HEK293T (cell line): ENCODE measurements around the gene RTL9.

ENCODE experiments used
- CTCF ChIA-PET: fragments of 350-600 bp; formaldehyde crosslinking; extraction: SDS; loops from one replicate; lab custom pipeline; 2021; ENCODE audit warnings: antibody characterized with exemption, inconsistent platforms; lab: Yijun Ruan, JAX
- POLR2A ChIA-PET: fragments of 350-600 bp; formaldehyde crosslinking; extraction: SDS; loops from one replicate; lab custom pipeline; 2020; ENCODE audit warnings: antibody characterized with exemption, inconsistent platforms; lab: Yijun Ruan, JAX
- DNase-seq: peaks from one replicate; pipeline ENCODE4 v3.0.0; 2012; ENCODE audit warnings: mixed read lengths; ENCODE audit errors: extremely low spot score
- ARNT ChIP-seq: fragments of 450-650 bp; IDR thresholded peaks from 2 replicates; pipeline ENCODE4 v1.6.1; 2017; ENCODE audit warnings: mild to moderate bottlenecking
- BHLHE40 ChIP-seq: fragments of 450-650 bp; IDR thresholded peaks from 2 replicates; pipeline ENCODE4 v1.6.1; 2016; ENCODE audit warnings: mild to moderate bottlenecking, moderate library complexity, borderline replicate concordance
- CTBP1 ChIP-seq: fragments of 450-650 bp; IDR thresholded peaks from 2 replicates; pipeline ENCODE4 v1.6.1; 2016; ENCODE audit warnings: borderline replicate concordance
- ELF4 ChIP-seq: fragments of 450-650 bp; IDR thresholded peaks from 2 replicates; pipeline ENCODE4 v1.6.1; 2017; ENCODE audit warnings: antibody characterized with exemption
- FOXA1 ChIP-seq: fragments of 450-650 bp; IDR thresholded peaks from 2 replicates; pipeline ENCODE4 v1.6.1; 2016; ENCODE audit warnings: mild to moderate bottlenecking
- FOXK2 ChIP-seq: fragments of 450-650 bp; IDR thresholded peaks from 2 replicates; pipeline ENCODE4 v1.6.1; 2016; ENCODE audit warnings: mild to moderate bottlenecking
- FOXM1 ChIP-seq: fragments of 450-650 bp; IDR thresholded peaks from 2 replicates; pipeline ENCODE4 v1.6.1; 2017; ENCODE audit warnings: mild to moderate bottlenecking, borderline replicate concordance
- HDGF ChIP-seq: fragments of 450-650 bp; IDR thresholded peaks from 2 replicates; pipeline ENCODE4 v1.6.1; 2017; ENCODE audit warnings: antibody characterized with exemption, borderline replicate concordance
- L3MBTL2 ChIP-seq: fragments of 450-650 bp; conservative IDR thresholded peaks from 2 replicates; pipeline ENCODE4 v1.6.1; 2016; ENCODE audit warnings: mild to moderate bottlenecking
- LEF1 ChIP-seq: fragments of 450-650 bp; IDR thresholded peaks from 2 replicates; pipeline ENCODE4 v1.6.1; 2017; ENCODE audit warnings: mild to moderate bottlenecking, borderline replicate concordance
- NFRKB ChIP-seq: fragments of 450-650 bp; IDR thresholded peaks from 2 replicates; pipeline ENCODE4 v1.6.1; 2016; ENCODE audit warnings: mild to moderate bottlenecking, moderate library complexity
- SP1 ChIP-seq: fragments of 450-650 bp; IDR thresholded peaks from 2 replicates; pipeline ENCODE4 v1.6.1; 2017
- SUZ12 ChIP-seq: fragments of 450-650 bp; IDR thresholded peaks from 2 replicates; pipeline ENCODE4 v1.6.1; 2016; ENCODE audit warnings: mild to moderate bottlenecking
- TARDBP ChIP-seq: fragments of 450-650 bp; IDR thresholded peaks from 2 replicates; pipeline ENCODE4 v1.6.1; 2016
- ZNF384 ChIP-seq: fragments of 450-650 bp; IDR thresholded peaks from 2 replicates; pipeline ENCODE4 v1.6.1; 2016
- TF ChIP-seq, protein P1 (sequence below): fragments of 450-650 bp; IDR thresholded peaks from 2 replicates; pipeline ENCODE4 v1.6.1; 2016

Gene RTL9

DNA sequence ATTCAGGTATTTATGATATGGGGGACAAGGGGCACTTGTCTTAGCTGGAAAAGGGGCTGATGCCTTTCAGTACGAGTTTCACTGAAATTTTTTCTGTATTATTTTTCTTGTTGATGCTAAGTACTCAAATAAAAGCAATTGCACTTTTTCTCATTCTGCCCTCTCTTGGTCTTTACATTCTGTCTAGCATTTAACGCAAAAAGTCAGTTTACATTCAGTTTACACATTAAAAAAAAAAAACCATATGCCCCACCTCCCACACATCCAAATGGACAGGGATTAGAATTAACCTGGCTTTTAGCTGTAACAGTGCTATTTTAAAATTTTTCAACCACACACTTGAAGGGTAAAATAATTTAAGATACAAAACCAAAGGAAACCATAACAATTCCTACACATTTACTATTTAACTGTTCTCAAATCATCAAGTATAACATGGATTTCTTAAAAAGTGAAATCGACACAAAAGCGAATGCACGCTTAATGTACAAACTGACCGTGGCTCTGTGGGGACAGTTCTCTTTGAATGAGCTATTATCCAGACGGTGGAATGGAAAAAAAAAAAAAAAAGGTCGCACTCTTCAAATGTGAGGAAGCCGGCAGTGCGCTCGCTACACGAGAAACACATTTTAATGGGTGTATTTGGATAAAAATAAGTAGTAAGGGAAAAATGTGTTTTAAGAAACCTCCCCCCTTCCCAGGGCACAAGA is 42.1 kb upstream of the RTL9 start:
- TF ChIP-seq L3MBTL2 = no peak
- TF ChIP-seq ZNF384 = peak; percentile 83
- TF ChIP-seq, protein P1, sequence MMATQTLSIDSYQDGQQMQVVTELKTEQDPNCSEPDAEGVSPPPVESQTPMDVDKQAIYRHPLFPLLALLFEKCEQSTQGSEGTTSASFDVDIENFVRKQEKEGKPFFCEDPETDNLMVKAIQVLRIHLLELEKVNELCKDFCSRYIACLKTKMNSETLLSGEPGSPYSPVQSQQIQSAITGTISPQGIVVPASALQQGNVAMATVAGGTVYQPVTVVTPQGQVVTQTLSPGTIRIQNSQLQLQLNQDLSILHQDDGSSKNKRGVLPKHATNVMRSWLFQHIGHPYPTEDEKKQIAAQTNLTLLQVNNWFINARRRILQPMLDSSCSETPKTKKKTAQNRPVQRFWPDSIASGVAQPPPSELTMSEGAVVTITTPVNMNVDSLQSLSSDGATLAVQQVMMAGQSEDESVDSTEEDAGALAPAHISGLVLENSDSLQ = no peak
- TF ChIP-seq CTBP1 = no peak
- TF ChIP-seq ARNT = no peak
- TF ChIP-seq NFRKB = no peak
- TF ChIP-seq TARDBP = no peak
- no peak for TF ChIP-seq LEF1
- DNase-seq = no peak
- ChIA-PET CTCF (interaction anchor here (0.6 to 1.7 kb wide), 5 partner anchors 10 to 148 kb away, joined by 3 to 5 read pairs (median 3); no protein-coding TSS in a partner anchor), POLR2A (interaction anchor here (1.0 to 2.4 kb wide), 9 partner anchors 12 to 171 kb away, joined by 3 to 13 read pairs (median 4); no protein-coding TSS in a partner anchor)

DNA sequence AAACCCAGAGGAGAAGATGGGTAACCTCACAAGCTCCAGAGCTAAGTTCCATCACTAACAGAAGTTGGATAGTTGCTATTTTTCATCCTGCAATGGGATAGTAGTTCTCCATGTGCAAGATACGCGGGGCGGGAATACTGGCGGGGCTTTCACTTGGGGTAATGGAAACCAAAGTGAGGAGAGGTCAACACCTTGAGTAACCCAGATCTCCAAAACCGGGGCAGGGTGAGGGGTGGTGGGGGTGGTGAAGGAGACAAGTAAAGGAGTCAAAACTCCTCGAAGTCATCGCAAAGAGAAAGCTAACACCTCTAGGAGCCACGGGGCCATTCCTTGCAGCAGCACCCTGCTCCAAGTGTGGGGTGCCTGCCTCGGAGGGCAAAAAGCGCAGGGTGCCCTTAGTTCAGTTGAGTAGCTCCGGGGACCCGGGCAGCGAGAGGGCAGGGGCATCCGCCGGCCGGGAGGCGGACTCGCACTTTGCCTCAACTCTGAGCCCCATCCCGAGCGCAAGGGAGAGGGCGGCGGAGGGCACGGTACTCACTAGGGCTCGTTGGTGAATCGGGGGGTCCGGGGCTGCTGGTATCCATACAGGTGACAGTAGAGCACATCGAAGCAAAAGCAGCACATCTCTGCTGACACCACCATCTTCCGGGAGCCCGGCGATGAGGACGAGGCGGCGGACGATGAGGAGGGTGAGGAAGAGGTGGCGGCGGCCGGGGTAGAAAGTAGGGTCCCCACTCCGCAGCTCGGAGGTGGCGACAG is 41.4 kb upstream of the RTL9 start:
- ChIA-PET POLR2A (interaction anchor here (0.8 to 2.7 kb wide), 20 partner anchors 10 to 172 kb away, joined by 3 to 13 read pairs (median 3); no protein-coding TSS in a partner anchor), CTCF (interaction anchor here (0.9 to 1.7 kb wide), 4 partner anchors 10 to 149 kb away, joined by 3 to 5 read pairs (median 4); no protein-coding TSS in a partner anchor)
- peak; percentile 43 for DNase-seq
- TF ChIP-seq HDGF (no peak), ZNF384 (no peak), LEF1 (no peak), TARDBP (no peak), ELF4 (no peak), NFRKB (no peak), CTBP1 (no peak), FOXK2 (no peak), FOXM1 (no peak), SP1 (no peak), FOXA1 (no peak), ARNT (no peak), SUZ12 (no peak), BHLHE40 (no peak), L3MBTL2 (no peak)
- TF ChIP-seq, protein P1 = no peak

GRCh38 chrX:110317820-110318663 is 40.6 kb upstream of the RTL9 start, which contains the start of gene AMMECR1:
Gene AMMECR1 (minus strand): TSS chrX:110318085. CDS start chrX:110318071, 14 bp downstream.
- DNase-seq = peak; percentile 84
- TF ChIP-seq SUZ12 = no peak
- TF ChIP-seq TARDBP = no peak
- TF ChIP-seq ZNF384 = no peak
- peak; percentile 97 for TF ChIP-seq L3MBTL2
- TF ChIP-seq CTBP1 = no peak
- TF ChIP-seq SP1 = no peak
- TF ChIP-seq, protein P1 = no peak
- TF ChIP-seq FOXA1 = no peak
- no peak for TF ChIP-seq NFRKB
- TF ChIP-seq HDGF = no peak
- TF ChIP-seq FOXK2 = no peak
- no peak for TF ChIP-seq FOXM1
- no peak for TF ChIP-seq ARNT
- TF ChIP-seq BHLHE40 = no peak
- TF ChIP-seq ELF4 = peak; percentile 30; the same call in 1 of the 2 replicates
- peak; percentile 64; the same call in 1 of the 2 replicates for TF ChIP-seq LEF1
- ChIA-PET POLR2A (interaction anchor here (0.7 to 2.7 kb wide), 34 partner anchors 9 to 173 kb away, joined by 3 to 13 read pairs (median 4); no protein-coding TSS in a partner anchor), CTCF (interaction anchor here (0.6 to 1.8 kb wide), 6 partner anchors 85 to 170 kb away, joined by 3 to 7 read pairs (median 4); no protein-coding TSS in a partner anchor)

- DNase-seq = no peak
- TF ChIP-seq ELF4 = no peak
- ChIA-PET CTCF (interaction anchor here (0.9 to 1.8 kb wide), 3 partner anchors 84 to 95 kb away, joined by 3 to 7 read pairs (median 3); no protein-coding TSS in a partner anchor), POLR2A (interaction anchor here (0.7 to 2.7 kb wide), 19 partner anchors 8 to 160 kb away, joined by 3 to 13 read pairs (median 4); no protein-coding TSS in a partner anchor)
These were observed 40.0 kb upstream of the RTL9 start for GRCh38 chrX:110318664-110318968.
